Transverse colon (tissue), 4 donors: ENCODE measurements around the gene KRIT1. TPM values are rescaled to one million over a fixed set of nuclear protein-coding genes. Genes with fewer than 3 reads are reported as not detected.

Experiments used
- DNase-seq: peaks from one replicate; pipeline ENCODE4 v3.0.0-alpha.2; 2019
- H3K27ac ChIP-seq, 4 donors: fragments of 200-600 bp; sonication (generic); 2 replicates each; pipeline ENCODE4 v1.5.1; 2016 to 2018; ENCODE audit warnings: inconsistent platforms in 4 of 4
- H3K27me3 ChIP-seq: fragments of 200-600 bp; sonication (generic); 2 replicates; pipeline ENCODE4 v1.5.1; 2017; ENCODE audit warnings: inconsistent platforms
- H3K36me3 ChIP-seq, 4 donors: fragments of 200-600 bp; sonication (generic); 2 replicates each; pipeline ENCODE4 v1.5.1; 2017 to 2019; ENCODE audit warnings: inconsistent platforms in 4 of 4
- H3K4me1 ChIP-seq, 4 donors: fragments of 200-600 bp; sonication (generic); 2 replicates each; pipeline ENCODE4 v1.5.1; 2017 to 2020; ENCODE audit warnings: inconsistent platforms in 4 of 4
- H3K4me3 ChIP-seq, 4 donors: fragments of 200-600 bp; sonication (generic); 1 replicate in 1 of 4; 2 replicates in 3 of 4; pipeline versions ENCODE4 v1.5.1 to v1.6.1; 2017 to 2019; ENCODE audit warnings: inconsistent platforms in 4 of 4
- H3K9me3 ChIP-seq, 2 donors: fragments of 200-600 bp; sonication (generic); 2 replicates each; pipeline ENCODE4 v1.5.1; 2017 to 2019; ENCODE audit warnings: inconsistent platforms in 2 of 2
- EP300 ChIP-seq: sonication (generic); formaldehyde crosslinking; IDR thresholded peaks from one replicate; pipeline ENCODE4 v1.6.1; 2017; ENCODE audit warnings: antibody characterized with exemption, low read depth
- POLR2A ChIP-seq: fragments of 450-650 bp; IDR thresholded peaks from one replicate; pipeline ENCODE4 v1.6.1; 2016; ENCODE audit warnings: antibody characterized with exemption, mild to moderate bottlenecking, moderate library complexity
- POLR2AphosphoS5 ChIP-seq, 3 donors: sonication (generic); formaldehyde crosslinking; IDR thresholded peaks; one replicate each; pipeline ENCODE4 v1.6.1; 2016; ENCODE audit warnings: antibody characterized with exemption in 3 of 3
- WGBS, 2 donors: methylation state at CpG; one replicate each; pipeline ENCODE4 v1.1.5; 2018; ENCODE audit warnings: low coverage in 1 of 2; 5-methylcytosine and 5-hydroxymethylcytosine counted together
- in situ Hi-C, 4 donors: fragments of 200-750 bp; cut with MboI; loops; one replicate each; pipeline versions ENCODE4 v1.15.0 to v1.15.1; 2017; ENCODE audit warnings: low sequenced_read_pairs in 3 of 4, low pct_ligation_motif_present in 1 of 4, low pct_unique_long_range_greater_than_20kb in 1 of 4
- intact Hi-C: fragments of 100-400 bp; cut with DNase I; formaldehyde crosslinking; loops from one replicate; pipeline ENCODE4 v1.15.1; 2023; ENCODE audit warnings: low total_unique reads
- small RNA-seq, 4 donors: library from RNA; depleted of rRNA; stranded (forward); fragments of <200 nt; gene quantifications; one replicate each; pipeline ENCODE3, GENCODE V24; 2016
- total RNA-seq, 4 donors: library from RNA; depleted of rRNA; stranded (reverse); fragments of >200 nt; gene quantifications; one replicate each; pipeline ENCODE4 v1.1.0, GENCODE V29; 2016
- TF ChIP-seq, protein P1 (sequence below), 5 experiments: fragments of 200-600 bp in 3 of 5; fragments of 450-650 bp in 2 of 5; sonication (generic) in 3 of 5; IDR thresholded peaks; 1 replicate in 2 of 5; 2 replicates in 3 of 5; pipeline ENCODE4 v1.5.1; 2016 to 2017; ENCODE audit warnings: antibody characterized with exemption in 5 of 5, inconsistent platforms in 3 of 5, mild to moderate bottlenecking in 2 of 5, moderate library complexity in 1 of 5

KRIT1 gene
- total RNA-seq, 4 donors from 2014 or later = 29.9 to 95.7 (median 65.5) TPM

DNA sequence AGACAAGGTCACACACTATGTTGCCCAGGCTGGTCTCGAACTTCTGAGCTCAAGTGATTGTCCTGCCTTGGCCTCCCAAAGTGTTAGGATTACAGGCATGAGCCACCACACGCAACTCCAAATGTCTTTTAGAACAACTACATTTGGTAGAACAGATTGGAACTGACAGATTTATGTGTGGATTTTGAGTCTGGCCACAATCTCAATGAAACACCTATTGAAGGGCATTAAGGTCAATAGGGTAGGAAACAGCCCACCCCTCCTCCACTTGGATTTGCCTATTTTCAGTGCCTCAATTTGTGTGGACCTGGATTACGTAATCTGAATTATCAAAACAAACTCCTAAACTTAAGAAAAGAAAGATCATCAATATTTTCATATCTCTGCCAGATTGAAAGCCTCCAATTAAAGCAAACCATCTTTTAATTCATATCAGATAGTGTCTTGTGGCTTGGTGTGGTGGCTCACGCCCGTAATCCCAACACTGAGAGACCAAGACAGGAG lies 95.9 kb downstream of the KRIT1 start:
- no peak overlapping the region for H3K4me3 ChIP-seq
- whole genome bisulfite sequencing, 2 donors = 90% methylated on average over 5 of the region's 5 CpGs; no CpG with 5 or more reads in 1 of the 2 donors
- H3K27ac ChIP-seq = no peak overlapping the region
- no peaks in the 10 kb centered on the region for H3K27me3 ChIP-seq
- in situ Hi-C loops = no loop called here
- no peaks in the 10 kb centered on the region for H3K4me1 ChIP-seq
- no peak for TF ChIP-seq POLR2AphosphoS5 (IDR thresholded peaks at IDR 0.05)
- TF ChIP-seq POLR2A = no peak
- TF ChIP-seq EP300 = no peak
- TF ChIP-seq, protein P1, sequence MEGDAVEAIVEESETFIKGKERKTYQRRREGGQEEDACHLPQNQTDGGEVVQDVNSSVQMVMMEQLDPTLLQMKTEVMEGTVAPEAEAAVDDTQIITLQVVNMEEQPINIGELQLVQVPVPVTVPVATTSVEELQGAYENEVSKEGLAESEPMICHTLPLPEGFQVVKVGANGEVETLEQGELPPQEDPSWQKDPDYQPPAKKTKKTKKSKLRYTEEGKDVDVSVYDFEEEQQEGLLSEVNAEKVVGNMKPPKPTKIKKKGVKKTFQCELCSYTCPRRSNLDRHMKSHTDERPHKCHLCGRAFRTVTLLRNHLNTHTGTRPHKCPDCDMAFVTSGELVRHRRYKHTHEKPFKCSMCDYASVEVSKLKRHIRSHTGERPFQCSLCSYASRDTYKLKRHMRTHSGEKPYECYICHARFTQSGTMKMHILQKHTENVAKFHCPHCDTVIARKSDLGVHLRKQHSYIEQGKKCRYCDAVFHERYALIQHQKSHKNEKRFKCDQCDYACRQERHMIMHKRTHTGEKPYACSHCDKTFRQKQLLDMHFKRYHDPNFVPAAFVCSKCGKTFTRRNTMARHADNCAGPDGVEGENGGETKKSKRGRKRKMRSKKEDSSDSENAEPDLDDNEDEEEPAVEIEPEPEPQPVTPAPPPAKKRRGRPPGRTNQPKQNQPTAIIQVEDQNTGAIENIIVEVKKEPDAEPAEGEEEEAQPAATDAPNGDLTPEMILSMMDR (IDR thresholded peaks at IDR 0.05) = no peak
- H3K36me3 ChIP-seq = no peaks in the 10 kb centered on the region
- DNase-seq = no peak
- H3K9me3 ChIP-seq = no peaks in the 10 kb centered on the region
- intact Hi-C loops = no loop called here

Small RNA genes lying within 50 kb of the gene (small RNA-seq; reads per million reads assigned to genes)
- 0 reads per million in 4 donors for gene MIR1285-1
- 0 reads per million in 4 donors for gene RF00019

Other genes starting within 250 kb of the KRIT1 start
- gene CYP51A1, start 111.4 kb downstream of the KRIT1 start, total RNA-seq = 10 to 100 TPM; 26.5 to 74.1 (median 58.2) TPM
- not detected for gene LRRD1, start 66.8 kb downstream of the KRIT1 start, total RNA-seq
- gene ANKIB1, start 60 bp upstream of the KRIT1 start, total RNA-seq = 10 to 100 TPM; 29.9 to 45.9 (median 38.5) TPM
- gene GATAD1, start 201.6 kb upstream of the KRIT1 start, total RNA-seq = 10 to 100 TPM; 18.9 to 57.0 (median 41.7) TPM
- gene ERVW-1, start 232.0 kb upstream of the KRIT1 start, total RNA-seq = not detected